Stimulated activated CD8-positive, alpha-beta memory T cell treated with anti-CD3 and anti-CD28 coated beads, Interleukin-7, amount 100 ng/mL, for 24 hours (primary cell): ENCODE data around the gene NT5C2.
"Not testable (repeated sequence)": the region's sequence is repeated elsewhere in the genome, so short reads cannot be mapped to it uniquely, and the experiment has no call there.

ENCODE experiments used
- DNase-seq: peaks from one replicate; pipeline ENCODE4 v3.0.0-alpha.2; 2020; ENCODE audit warnings: low read depth

NT5C2 gene

GRCh38 chr10:103157246-103157645 lies 35.8 kb downstream of the NT5C2 start:
- no peak for DNase-seq

DNA sequence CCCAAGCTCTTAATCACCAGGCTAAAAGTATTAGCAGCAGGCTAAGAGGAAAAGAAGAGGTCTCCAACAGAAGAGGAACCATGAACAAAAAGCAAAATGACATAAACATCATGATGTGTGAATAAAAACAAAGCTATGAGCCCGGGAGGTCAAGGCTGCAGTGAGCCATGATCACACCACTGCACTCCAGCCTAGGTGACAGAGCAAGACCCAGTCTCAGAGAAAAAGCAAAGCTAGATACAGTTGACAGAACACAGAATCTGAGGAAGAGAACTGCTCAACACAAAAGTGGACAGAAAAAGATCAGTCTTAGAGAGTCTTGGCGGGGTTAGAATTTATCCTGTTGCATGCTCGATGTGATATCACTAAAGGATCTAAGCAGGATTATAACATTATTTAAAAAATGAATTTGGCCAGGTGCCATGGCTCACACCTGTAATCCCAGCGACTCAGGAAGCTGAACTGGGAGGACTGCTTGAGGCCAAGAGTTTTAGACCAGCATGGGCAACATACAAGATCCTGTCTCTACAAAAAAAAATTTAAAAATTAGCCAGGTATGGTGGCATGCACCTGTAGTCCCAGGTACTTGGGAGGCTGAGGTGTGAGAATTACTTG lies 37.5 kb downstream of the NT5C2 start:
- no peak for DNase-seq

DNA sequence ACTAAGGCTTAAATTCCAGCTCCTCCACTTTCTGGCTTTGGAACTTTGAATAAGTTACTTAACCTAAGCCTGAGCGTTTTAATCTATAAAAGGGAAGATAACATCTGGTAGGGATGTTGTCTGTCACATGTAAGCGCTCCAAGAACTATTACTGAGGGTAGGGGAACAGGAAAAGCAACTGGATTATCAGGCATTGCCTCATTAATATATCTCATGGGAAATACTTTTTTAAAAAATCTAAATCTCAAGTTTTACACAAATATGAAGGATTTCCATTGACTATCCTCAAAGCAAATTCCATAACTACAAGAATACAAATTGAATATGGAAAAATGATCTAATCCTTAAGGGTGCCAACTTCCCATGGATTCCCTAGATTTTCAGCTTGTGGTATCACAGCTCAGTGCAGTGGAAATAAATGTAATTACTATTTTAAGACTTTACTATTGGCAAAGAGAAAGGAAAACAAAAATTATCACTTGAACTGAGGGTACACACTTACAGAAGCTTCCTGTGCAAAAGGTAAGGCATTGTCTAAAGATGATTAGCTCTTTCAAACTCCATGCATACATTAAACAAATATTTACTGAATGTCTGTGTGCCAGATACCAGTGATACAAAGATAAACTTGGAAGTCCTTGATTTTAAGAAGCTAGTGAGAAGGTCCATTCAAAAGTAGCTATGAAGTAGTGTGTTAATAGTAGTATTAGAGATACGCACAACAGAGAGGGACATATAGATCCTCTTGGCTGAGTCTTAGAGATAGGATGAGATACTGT lies 38.4 kb downstream of the NT5C2 start:
- DNase-seq, result no peak

DNA sequence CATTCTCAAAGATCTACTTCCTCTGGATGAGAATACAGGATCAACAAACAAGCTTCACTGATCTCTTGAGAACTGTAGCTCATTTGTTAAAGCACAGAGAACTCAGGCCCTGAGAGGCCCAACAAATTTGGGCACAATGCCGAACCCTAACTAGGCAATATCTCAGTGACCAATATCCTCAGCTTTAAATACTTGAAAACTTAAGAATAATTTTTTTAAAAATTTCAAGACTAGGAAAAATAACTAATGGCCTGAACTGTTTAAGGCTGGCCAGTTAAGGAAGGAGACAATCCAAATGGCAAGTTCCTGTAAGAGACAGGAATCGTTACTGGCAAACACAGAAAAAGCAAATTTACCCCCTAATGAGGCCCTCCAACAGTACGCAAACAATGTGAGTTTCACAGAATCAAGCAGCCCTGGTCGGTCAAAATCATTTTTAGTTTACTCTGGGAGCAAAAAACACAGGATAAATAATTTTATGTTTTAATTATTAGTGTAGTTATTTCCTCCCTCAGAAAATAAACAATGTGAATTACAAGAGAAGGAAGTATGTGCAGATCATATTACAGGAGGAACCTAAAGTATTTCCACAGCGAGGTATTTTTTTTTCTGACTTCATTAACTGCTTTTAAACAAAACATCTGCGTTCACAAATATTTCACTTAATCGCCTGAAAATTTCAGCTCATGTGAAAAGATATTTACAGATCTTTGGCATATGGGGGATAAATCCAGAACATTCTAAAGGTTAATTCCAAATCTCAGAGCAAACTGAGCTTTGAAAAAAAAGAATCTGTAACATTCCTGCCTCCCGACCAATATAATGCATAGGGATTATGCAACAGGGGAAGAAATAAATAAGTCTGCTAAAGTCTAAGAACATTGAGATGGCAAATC lies 39.5 kb downstream of the NT5C2 start:
- no peak for DNase-seq

DNA sequence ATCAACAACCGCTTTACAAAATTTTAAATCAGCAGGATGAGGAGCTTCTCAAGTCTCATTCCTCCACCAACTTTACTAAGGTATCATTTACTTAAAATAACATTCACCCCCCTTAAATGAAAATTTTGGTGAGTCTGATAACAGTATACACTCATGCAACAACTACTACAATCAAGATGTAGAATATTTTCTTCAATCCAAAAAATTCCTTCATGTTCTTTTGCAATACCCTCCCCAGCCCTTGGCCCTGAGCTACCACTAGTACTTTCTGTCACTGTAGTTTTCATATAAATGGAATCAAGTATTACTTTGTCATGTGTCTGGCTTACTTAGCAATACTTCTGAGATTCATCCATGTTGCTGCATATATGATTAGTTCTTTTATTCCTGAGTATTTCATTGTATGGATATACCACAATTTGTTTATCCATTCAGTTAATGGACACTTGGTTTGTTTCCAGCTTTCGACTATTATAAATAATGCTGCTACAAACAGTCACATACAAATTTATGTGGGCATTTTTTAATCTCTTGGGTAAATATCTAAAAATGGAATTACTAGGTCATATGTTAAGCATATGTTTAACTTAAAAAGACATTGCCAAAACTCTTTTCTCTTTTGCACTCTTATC lies 43.0 kb downstream of the NT5C2 start:
- no peak for DNase-seq

- no peak for DNase-seq
Measured at GRCh38 chr10:103147645-103148044, 45.4 kb downstream of the NT5C2 start.

DNA sequence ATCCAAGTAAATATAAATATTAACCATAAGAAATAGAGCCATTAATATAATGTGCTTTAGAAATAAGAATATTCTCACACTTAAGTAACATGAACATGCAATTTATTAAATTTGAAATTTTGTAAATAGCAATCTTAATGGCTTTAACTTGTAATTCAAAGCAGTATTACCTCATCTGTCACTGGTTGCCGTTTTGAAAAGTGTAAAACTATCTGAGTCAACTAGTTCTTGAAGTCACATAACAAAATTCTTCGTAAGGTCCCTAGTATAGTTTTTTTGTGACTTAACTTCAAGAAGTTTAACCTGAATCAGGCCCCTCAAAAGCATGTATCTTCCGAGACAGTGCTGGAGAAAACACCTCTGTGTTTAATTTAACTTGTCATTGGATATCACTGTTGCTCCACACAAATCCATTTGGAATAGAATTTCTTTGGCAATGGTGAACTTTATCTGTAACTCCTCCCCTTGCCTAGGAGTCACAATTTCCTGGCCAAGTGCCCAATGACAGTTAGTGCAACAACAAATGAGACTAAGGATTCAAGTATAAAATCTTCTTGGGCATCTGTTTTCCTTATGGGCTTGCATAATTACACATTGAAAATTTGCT lies 47.1 kb downstream of the NT5C2 start:
- no peak for DNase-seq

GRCh38 chr10:103145046-103145445 lies 48.0 kb downstream of the NT5C2 start:
- no peak for DNase-seq

DNA sequence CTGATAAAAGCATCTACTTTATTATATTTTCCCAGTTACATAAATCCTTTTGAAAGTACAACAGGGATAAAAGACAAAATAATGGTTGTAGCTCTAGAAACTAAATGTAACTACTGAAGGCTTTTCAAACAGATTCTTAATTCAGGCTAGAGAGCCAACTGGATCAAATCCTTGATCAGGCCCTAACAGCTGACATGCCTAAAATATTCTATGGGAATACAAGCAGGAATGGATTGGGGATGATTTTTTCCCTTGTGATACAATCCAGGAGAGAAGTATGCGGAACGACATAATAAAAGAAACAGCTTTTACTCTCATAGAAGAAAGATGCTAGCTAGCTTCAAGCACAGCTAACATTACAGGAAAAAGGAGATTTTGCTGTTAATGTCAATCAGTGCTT lies 49.0 kb downstream of the NT5C2 start:
- no peak for DNase-seq

DNA sequence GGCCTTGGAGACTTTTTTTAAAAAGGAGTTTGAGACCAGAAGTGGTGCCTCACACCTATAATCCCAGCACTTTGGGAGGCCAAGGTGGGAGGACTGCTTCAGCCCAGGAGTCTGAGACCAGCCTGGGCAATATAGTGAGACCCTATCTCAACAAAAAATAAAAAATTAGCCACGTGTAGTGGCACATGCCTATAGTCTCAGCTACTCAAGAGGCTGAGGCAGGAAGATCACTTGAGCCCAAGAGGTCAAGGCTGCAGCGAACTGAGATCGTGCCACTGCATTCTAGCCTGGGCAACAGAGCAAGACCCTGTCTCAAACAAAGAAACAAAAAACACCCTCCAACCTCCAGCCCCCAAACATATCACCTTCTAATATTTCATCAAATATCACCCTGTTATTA lies 49.4 kb downstream of the NT5C2 start:
- not testable (repeated sequence) for DNase-seq

DNA sequence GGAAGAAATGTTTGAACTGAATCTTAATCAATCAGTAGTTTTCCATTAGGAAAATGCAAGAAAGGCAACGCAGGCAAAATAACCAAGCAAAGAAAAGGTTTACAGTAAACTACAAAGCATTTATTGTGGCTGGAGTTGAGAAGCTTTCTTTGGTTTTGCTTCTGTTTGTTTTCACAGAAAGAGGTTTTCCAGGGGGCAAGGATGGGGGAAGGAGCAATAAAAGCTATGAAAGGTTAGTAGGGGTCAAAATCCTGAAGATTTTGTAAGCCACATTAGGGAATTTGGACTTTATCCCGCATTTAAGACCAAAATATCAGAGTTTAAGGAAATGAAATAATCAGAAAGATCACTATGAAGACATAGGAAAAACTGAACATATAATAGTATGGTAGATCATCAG lies 51.1 kb downstream of the NT5C2 start:
- DNase-seq, result no peak

DNA sequence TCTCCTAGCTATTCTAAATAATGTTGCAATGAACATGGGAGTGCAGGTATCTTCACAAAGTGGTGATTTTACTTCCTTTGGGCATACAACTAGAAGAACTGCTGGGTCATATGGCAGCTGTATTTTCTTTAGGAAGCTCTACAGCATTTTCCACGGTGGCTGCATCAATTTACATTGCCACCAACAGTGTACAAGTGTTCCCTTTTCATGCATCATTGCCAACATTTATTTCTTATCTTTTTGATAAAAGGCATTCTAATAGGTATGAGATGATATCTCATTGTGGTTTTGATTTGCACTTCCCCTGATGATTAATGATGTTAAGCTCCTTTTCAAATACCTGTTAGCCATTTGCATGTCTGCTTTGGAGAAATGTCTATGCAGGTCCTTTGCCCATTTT lies 52.6 kb downstream of the NT5C2 start:
- DNase-seq, result no peak

DNA sequence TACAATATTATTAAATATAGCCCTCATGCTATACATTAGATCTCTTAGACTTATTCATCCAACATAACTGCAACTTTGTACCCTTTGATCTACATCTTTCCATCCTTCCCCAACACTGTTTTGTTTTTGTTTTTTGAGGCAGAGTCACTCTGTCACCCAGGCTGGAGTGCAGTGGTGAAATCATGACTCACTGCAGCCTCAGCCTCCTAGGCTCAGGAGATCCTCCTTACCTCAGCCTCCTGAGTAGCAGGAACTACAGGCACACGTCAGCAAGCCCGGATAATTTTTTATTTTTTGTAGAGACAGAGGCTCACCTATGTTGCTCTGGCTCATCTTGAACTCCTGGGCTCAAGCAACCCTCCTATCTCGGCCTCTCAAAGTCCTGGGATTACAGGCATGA lies 53.3 kb downstream of the NT5C2 start:
- no peak for DNase-seq

GRCh38 chr10:103135168-103135567 lies 57.9 kb downstream of the NT5C2 start:
- not testable (repeated sequence) for DNase-seq

- no peak for DNase-seq
Measured at GRCh38 chr10:103130910-103131309, 62.2 kb downstream of the NT5C2 start.

DNA sequence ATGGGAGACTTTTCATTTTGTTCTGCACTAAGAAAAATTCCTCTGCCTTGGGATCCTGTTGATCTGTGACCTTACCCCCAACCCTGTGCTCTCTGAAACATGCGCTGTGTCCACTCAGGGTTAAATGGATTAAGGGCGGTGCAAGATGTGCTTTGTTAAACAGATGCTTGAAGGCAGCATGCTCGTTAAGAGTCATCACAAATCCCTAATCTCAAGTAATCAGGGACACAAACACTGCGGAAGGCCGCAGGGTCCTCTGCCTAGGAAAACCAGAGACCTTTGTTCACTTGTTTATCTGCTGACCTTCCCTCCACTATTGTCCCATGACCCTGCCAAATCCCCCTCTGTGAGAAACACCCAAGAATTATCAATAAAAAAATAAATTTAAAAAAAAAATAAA lies 62.9 kb downstream of the NT5C2 start:
- DNase-seq, result not testable (repeated sequence)

DNA sequence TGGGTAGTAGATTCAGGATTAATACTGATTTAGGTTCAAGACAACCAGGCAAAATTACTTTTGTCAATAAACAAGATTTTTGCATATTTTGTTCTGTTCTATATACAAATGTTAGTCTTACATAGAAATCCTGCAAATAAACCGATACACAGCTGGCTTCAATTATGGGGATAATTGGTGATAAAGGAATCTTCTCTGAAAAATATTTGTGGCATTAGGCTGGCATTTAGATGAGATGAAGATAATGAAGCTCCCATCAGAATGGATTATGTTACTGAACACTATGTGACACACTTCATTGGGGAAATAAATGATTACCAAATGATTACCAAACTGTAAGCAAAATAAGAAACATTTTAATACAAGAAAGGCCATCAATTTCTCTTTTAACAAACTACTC lies 65.8 kb downstream of the NT5C2 start:
- DNase-seq, result no peak

DNA sequence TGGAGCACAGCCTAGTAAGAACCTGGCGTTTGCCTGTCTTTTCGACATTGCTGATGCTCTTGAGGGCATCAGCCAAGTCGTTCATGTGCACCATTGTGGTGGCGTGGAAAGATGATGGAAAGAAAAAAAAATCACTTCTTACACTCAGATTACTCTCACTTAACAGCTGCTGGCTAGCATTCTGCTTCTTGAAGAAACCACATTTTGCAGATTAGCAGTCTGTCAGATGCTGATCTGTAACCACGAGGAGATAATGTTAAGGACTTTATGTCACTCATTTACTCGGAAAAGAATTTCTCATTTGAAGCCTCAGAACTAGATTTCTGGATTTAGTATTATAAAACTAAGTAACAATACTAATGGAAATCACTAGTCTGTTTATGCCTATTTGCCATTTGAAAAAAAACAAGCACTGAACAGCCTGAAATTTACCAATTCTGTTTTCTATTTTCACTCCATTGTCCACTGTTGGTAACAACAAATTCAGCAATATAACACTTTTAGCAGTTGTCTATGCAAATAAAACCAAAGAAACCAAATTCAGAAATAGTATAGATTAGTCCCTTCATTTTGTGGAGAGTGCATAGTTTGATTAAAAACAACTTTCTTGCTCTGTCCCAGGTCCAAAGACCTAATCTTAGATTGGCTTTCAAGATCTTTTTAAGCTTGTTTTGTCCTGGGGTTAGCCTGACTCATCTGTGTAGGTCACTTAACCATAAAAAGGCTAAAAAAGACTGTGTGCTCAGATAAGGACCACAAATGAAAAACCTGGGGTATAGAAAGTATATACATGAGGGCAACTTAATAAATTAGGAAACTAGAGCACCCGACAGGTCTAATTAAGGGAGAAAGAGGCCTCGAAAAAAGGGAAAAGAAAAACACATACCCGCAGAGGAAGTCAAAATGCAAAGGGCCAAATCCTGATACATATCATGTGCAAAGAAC lies 67.5 kb downstream of the NT5C2 start:
- DNase-seq, result no peak

- no peak for DNase-seq
Measured at GRCh38 chr10:103124420-103125096, 68.5 kb downstream of the NT5C2 start.
